DOHH2 (cell line): ENCODE data around the gene SOCS6.

Source experiments
- CTCF ChIP-seq: fragments of 200-600 bp; sonication (generic); IDR thresholded peaks from one replicate; pipeline ENCODE4 v1.5.1; 2014; ENCODE audit warnings: antibody characterized with exemption, mild to moderate bottlenecking, low read depth, low read length; ENCODE audit not compliant: poor library complexity, severe bottlenecking
- EZH2phosphoT487 ChIP-seq: fragments of 200-600 bp; sonication (generic); IDR thresholded peaks from 2 replicates; pipeline ENCODE4 v1.6.1; 2017; ENCODE audit warnings: borderline replicate concordance, mild to moderate bottlenecking, antibody characterized with exemption, low read length, moderate library complexity, mixed read lengths

- TF ChIP-seq EZH2phosphoT487 = no peak
- TF ChIP-seq CTCF = no peak
These were observed 76.5 kb downstream of the SOCS6 start for GRCh38 chr18:70365361-70365760.
